ENCODE results near the gene ZNF691. TPM values are rescaled to one million over a fixed set of nuclear protein-coding genes. Genes with fewer than 3 reads are reported as not detected.
"Not testable (repeated sequence)": the region's sequence is repeated elsewhere in the genome, so short reads cannot be mapped to it uniquely, and the experiment has no call there.

ZNF691 gene
- total RNA-seq: 9.6 and 9.9 TPM in 2 replicates

- intact Hi-C loops (cut with micrococcal nuclease): loop anchor here (1.0 to 10.0 kb wide), 6 partner anchors 29 to 392 kb away; partner anchors contain the start of genes C1orf50, ERMAP, P3H1 and PPCS
Observed at GRCh38 chr1:42846257-42847110, at the start of gene ZNF691. Gene ZNF691, plus strand, starts transcription at chr1:42846613. Its CDS starts 3,046 bp downstream, at chr1:42849659.

DNA sequence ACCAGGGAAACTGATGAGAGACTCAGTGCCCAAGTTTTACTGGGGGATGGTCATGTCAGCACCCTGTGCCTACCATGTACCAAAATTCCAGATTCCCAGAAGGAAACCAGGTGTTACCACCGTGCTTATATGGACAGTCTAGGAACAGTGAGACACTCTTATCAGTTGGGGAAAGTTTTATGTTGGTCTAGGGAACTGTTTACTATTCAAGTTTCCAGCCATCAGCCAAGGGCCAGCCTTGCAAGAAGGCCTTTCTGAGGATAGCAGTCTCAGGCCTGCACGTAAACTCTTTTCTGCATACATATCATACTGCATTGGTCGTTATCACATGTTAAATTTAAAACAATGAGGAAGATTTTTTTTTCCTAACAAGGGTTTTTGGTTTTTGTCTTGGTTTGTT lies 49.0 kb upstream of the ZNF691 start:
- intact Hi-C loops (cut with micrococcal nuclease): loop anchor here (1.0 kb wide), 1 partner anchor 9 kb away; no protein-coding TSS in a partner anchor

- intact Hi-C loops (cut with micrococcal nuclease): loop anchor here (1.0 kb wide), 1 partner anchor 10 kb away; no protein-coding TSS in a partner anchor
Observed at GRCh38 chr1:42797979-42798378, 48.4 kb upstream of the ZNF691 start.

GRCh38 chr1:42801832-42802473 lies 44.5 kb upstream of the ZNF691 start:
- intact Hi-C loops (cut with micrococcal nuclease): no loop called here

DNA sequence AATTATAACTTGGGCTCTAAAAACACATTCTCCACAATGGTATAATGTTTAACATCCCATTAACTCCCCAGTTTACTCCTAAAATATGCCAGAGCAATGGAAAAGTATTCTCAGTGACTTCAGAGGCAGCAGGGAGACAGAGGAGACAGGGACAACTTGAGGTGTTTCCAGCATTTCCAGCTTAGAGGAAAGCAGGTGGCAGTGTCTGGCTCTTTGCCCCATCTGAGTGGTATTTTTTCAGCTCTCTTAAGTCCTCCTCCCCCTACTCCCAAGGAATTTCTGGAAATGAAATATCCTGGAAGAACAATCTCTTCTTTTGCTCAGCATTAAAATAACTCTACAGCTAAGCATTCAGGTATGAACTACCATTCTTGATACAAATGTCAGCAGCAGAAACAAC lies 40.2 kb upstream of the ZNF691 start:
- intact Hi-C loops (cut with micrococcal nuclease): no loop called here

- intact Hi-C loops (cut with micrococcal nuclease): no loop called here
Observed at GRCh38 chr1:42806593-42806992, 39.8 kb upstream of the ZNF691 start.

GRCh38 chr1:42807056-42807668 lies 39.3 kb upstream of the ZNF691 start:
- intact Hi-C loops (cut with micrococcal nuclease): no loop called here

- intact Hi-C loops (cut with micrococcal nuclease): not testable (repeated sequence)
Observed at GRCh38 chr1:42814815-42815214, 31.6 kb upstream of the ZNF691 start.

DNA sequence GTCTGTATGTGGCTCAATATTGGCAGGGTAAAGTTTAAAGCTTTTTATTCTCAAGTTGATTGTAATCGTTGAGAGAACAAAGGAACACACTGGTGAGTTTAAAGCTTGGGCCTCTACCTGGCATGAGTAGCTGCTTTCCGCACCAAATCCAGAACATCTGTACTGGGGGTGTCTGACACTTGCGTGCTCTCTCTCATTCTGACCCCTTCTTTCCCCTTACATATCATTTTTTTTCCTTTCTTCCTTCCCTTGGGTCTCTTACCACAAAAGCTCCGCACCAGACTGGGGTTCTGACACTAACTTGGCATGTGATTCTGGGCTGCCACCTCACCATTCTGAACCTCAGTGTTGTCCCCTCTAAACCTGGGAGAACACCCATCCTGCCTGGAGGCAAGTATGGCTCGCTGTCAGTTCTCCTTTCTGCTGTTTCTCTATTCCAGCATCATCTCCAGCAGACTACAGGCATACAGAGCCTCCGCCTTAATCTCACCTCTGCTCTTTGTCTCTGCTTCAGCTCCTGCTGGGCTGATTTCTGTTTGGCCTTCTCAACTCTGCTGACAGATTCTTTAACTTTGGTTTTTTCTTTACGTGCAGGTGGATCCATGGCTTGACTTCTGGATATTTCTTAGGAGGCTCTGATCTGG lies 30.4 kb upstream of the ZNF691 start:
- intact Hi-C loops (cut with micrococcal nuclease): loop anchor here (1.0 to 2.0 kb wide), 3 partner anchors 49 to 356 kb away; partner anchors contain the start of genes C1orf50, CFAP57, EBNA1BP2 and P3H1

DNA sequence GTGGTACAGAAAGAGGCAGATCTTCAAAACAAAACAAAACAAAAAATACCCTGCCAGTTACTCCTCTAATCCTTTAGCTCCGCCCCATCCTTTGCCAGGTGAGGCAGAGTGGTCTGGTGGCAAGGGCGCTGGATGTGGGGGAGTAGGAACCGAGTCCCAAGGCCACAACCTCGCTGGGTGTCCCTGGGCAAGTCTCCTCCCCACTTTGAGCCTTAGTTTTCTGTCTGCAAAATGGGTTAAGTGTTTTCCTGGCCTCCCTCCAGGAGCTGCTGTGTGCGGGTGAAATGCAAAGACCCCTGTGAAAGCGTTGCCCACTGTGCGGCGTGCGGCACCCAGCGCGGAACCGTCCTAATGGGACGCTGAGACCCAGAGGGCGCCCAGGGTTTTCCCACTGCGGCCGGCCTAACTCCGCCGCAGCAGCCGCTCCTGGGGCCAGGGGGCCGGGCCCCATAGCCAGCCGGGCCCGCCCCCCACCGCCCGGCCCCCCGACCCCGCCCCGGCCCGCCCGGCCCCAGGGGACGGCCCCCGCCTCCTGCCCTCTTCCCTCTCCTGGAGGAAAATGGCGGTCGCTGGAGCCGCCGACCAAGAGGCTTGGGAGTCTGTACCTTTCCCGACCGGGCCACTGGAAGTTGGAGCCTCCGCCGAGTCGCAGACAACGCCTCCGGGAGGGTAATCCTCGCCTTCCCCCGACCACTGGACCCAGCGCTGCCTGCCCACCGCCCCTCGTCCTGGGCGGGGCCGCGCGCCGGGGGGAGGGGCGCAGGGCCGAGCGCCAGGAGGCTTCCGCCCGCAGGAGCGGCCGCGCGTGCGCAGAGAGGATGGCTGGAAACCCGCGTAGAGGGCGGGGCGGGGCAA lies 29.6 kb upstream of the ZNF691 start, which contains the start of the genes ERMAP and SVBP:
TSS of gene ERMAP (plus strand) at position 538 of the 855 bp plus-strand sequence. CDS start 13,327 bp downstream, outside the sequence.
TSS of gene SVBP (minus strand) at position 813 of the 855 bp plus-strand sequence. CDS start 853 bp downstream, outside the sequence.
- intact Hi-C loops (cut with micrococcal nuclease): loop anchor here (1.0 to 2.0 kb wide), 4 partner anchors 29 to 355 kb away; partner anchors contain the start of genes C1orf50, CFAP57, EBNA1BP2 and P3H1

- intact Hi-C loops (cut with micrococcal nuclease): loop anchor here (1.0 to 2.0 kb wide), 3 partner anchors 29 to 141 kb away; partner anchors contain the start of genes C1orf50, P3H1, SLC2A1 and ZNF691
Observed at GRCh38 chr1:42817440-42817767, 29.0 kb upstream of the ZNF691 start.

GRCh38 chr1:42817976-42818375 lies 28.4 kb upstream of the ZNF691 start:
- intact Hi-C loops (cut with micrococcal nuclease): loop anchor here (1.0 to 2.0 kb wide), 4 partner anchors 28 to 141 kb away; partner anchors contain the start of genes C1orf50, P3H1, SLC2A1 and TMEM269

- intact Hi-C loops (cut with micrococcal nuclease): no loop called here
Observed at GRCh38 chr1:42820813-42821212, 25.6 kb upstream of the ZNF691 start.

DNA sequence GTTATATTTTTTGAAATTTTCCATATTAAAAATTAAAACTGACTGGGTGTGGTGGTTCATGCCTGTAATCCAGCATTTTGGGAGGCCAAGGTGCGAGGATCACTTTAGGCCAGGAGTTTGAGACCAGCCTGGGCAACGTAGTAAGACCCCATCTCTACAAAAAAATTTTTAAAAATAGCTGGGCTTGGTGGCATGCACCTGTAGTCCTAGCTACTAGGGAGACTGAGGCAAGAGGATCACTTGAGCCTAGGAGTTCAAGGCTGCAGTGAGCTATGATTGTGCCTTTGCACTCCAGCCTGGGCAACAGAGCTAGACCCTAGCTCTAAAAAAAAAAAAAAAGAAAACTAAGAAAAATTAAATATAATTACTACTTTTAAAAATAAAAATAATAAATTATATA lies 24.7 kb upstream of the ZNF691 start:
- intact Hi-C loops (cut with micrococcal nuclease): no loop called here

GRCh38 chr1:42822800-42823392 lies 23.5 kb upstream of the ZNF691 start:
- intact Hi-C loops (cut with micrococcal nuclease): no loop called here

DNA sequence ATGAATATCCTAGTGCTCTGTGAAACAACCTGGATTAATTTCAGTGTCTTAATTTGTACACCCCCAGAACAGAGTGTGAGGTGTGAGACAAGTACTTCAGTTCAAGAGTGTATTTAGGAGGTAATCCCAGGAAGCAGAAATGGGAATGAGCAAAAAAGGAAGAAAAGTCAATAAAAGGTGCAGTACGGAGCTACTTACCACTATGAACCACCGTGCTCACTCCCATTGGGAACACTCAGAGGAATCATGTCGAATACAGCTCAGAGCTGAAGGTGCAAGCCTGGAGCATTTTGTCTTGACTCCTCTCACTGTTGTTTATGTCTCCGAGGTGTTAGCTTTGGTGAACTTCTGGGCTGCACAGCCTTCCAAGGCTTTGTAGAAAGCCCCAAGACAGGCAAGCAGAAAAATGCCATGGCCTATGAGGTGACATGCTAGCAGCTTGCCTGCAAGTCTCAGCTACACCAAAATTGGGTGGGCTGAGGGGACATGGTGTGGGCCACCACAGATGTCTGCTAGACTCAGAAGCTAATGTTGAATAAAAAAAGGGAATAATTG lies 21.9 kb upstream of the ZNF691 start:
- intact Hi-C loops (cut with micrococcal nuclease): no loop called here

DNA sequence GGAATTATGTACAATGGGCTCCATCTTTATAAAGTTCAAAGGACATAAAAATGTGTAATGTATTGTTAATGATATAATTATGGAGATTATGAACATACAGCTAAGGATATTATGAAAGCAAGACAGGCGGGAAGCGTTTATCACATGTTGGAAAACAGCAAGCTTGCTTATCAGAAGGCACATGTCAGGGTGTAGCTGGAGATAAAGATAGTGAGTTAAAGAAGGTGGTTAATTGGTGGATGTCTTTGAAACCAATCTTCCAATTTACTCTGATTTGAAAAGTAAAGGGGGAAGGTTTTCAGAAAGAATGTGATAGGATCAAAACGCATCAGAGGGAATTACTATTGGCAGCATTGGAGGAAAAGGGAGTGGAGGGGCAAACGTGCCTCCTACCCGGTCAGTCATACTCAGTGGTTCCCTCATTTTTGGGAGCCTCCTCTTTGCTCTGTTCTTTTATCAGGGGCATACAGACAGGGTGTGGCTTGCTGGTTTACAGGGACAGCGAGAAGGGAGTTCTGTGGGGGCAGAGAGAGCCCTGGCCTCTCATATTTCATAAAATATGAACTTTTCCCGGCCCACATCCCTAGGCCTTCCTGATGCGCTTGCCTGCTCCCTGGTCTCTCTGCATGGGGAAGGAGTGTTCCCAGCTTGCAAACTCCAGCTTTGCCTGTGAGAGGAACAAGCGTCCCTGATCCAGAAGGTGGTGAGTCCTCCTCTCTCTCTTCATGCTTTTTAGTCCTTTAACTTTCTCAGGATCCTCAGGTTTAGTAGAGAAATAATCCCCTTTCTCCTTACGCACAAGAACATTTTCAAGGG lies 21.2 kb upstream of the ZNF691 start:
- intact Hi-C loops (cut with micrococcal nuclease): no loop called here

DNA sequence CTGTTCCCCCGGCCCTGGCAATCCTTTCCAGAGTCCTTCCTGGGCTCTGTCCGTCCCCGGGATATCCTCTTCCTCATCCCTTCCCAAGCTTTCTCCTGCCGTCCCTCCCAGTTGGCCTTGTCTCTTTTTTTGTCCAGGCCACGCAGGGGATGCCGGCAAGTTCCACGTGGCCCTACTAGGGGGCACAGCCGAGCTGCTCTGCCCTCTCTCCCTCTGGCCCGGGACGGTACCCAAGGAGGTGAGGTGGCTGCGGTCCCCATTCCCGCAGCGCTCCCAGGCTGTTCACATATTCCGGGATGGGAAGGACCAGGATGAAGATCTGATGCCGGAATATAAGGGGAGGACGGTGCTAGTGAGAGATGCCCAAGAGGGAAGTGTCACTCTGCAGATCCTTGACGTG lies 15.8 kb upstream of the ZNF691 start:
- intact Hi-C loops (cut with micrococcal nuclease): no loop called here

Measured in T-helper 2 cell treated with Interferon-gamma antibody and Interleukin-4, amounts not matched to agents 100 ng/mL and 5 ng/mL, for 36 hours (primary cell).